GM21367 (cell line): ENCODE data around the gene RCAN2.
"Not testable (repeated sequence)": the region's sequence is repeated elsewhere in the genome, so short reads cannot be mapped to it uniquely, and the experiment has no call there.

ENCODE experiments used
- ATAC-seq: cut with Tn5 transposase; IDR thresholded peaks from one replicate; pipeline ENCODE4 v1.9.1; 2021; ENCODE audit not compliant: unreplicated experiment

RCAN2 gene

GRCh38 chr6:46440641-46441040 lies 50.6 kb downstream of the RCAN2 start:
- no peak for ATAC-seq

- no peak for ATAC-seq
These were observed 51.1 kb downstream of the RCAN2 start for GRCh38 chr6:46440141-46440540.

- ATAC-seq: no peak
These were observed 53.0 kb downstream of the RCAN2 start for GRCh38 chr6:46438245-46438644.

- no peak for ATAC-seq
These were observed 53.5 kb downstream of the RCAN2 start for GRCh38 chr6:46437671-46438221.

- ATAC-seq: no peak
These were observed 68.6 kb downstream of the RCAN2 start for GRCh38 chr6:46422619-46423018.

GRCh38 chr6:46421939-46422338 lies 69.3 kb downstream of the RCAN2 start:
- no peak for ATAC-seq

GRCh38 chr6:46420921-46421638 lies 70.2 kb downstream of the RCAN2 start:
- no peak for ATAC-seq

- ATAC-seq: no peak
These were observed 71.7 kb downstream of the RCAN2 start for GRCh38 chr6:46419576-46420002.

- no peak for ATAC-seq
These were observed 76.9 kb downstream of the RCAN2 start for GRCh38 chr6:46414398-46414797.

GRCh38 chr6:46412662-46413061 lies 78.6 kb downstream of the RCAN2 start:
- ATAC-seq: no peak

- no peak for ATAC-seq
These were observed 79.6 kb downstream of the RCAN2 start for GRCh38 chr6:46411456-46412197.

GRCh38 chr6:46410334-46410953 lies 80.8 kb downstream of the RCAN2 start:
- no peak for ATAC-seq

GRCh38 chr6:46407776-46408530 lies 83.3 kb downstream of the RCAN2 start:
- ATAC-seq: no peak

- no peak for ATAC-seq
These were observed 84.0 kb downstream of the RCAN2 start for GRCh38 chr6:46407246-46407645.

GRCh38 chr6:46405620-46406180 lies 85.5 kb downstream of the RCAN2 start:
- ATAC-seq: not testable (repeated sequence)

GRCh38 chr6:46400898-46401297 lies 90.4 kb downstream of the RCAN2 start:
- ATAC-seq: no peak

GRCh38 chr6:46395530-46395929 lies 95.7 kb downstream of the RCAN2 start:
- ATAC-seq: no peak

- ATAC-seq: no peak
These were observed 97.3 kb downstream of the RCAN2 start for GRCh38 chr6:46393940-46394337.

GRCh38 chr6:46393161-46393939 lies 97.9 kb downstream of the RCAN2 start:
- no peak for ATAC-seq

GRCh38 chr6:46392294-46392693 lies 99.0 kb downstream of the RCAN2 start:
- ATAC-seq: no peak
